Skeletal muscle tissue (tissue), 4 donors: ENCODE measurements around the gene LAMTOR4. TPM values are rescaled to one million over a fixed set of nuclear protein-coding genes. Genes with fewer than 3 reads are reported as not detected.

Experiments
- H3K27ac ChIP-seq: one replicate; pipeline ENCODE4 v1.7.0; 2013; ENCODE audit warnings: mild to moderate bottlenecking, low read depth, low read length, inconsistent platforms
- H3K27me3 ChIP-seq, 3 donors: one replicate each; pipeline ENCODE4 v1.7.0; 2013; ENCODE audit warnings: low read length in 3 of 3; ENCODE audit not compliant: control insufficient read depth in 3 of 3, insufficient read depth in 3 of 3
- H3K36me3 ChIP-seq, 3 donors: one replicate each; pipeline ENCODE4 v1.7.0; 2013; ENCODE audit warnings: low read length in 3 of 3; ENCODE audit not compliant: control insufficient read depth in 3 of 3, insufficient read depth in 3 of 3
- H3K4me1 ChIP-seq, 3 donors: one replicate each; pipeline ENCODE4 v1.7.0; 2013; ENCODE audit warnings: low read length in 3 of 3, mild to moderate bottlenecking in 3 of 3; ENCODE audit not compliant: control insufficient read depth in 3 of 3, insufficient read depth in 3 of 3
- H3K4me3 ChIP-seq, 3 donors: one replicate each; pipeline ENCODE4 v1.7.0; 2013; ENCODE audit warnings: low read length in 3 of 3
- H3K9ac ChIP-seq, 3 donors: one replicate each; pipeline ENCODE4 v1.7.0; 2013; ENCODE audit warnings: low read length in 3 of 3, mild to moderate bottlenecking in 3 of 3, moderate library complexity in 2 of 3, low read depth in 1 of 3
- H3K9me3 ChIP-seq, 3 donors: one replicate each; pipeline ENCODE4 v1.7.0; 2013; ENCODE audit warnings: low read length in 3 of 3; ENCODE audit not compliant: control insufficient read depth in 3 of 3
- total RNA-seq: library from RNA; depleted of rRNA; stranded (reverse); fragments of >200 nt; gene quantifications from one replicate; pipeline ENCODE4 v1.2.3, GENCODE V29; 2014
- donor health status: Osteomylitis.

The LAMTOR4 gene
- total RNA-seq, 1 donor from 2014 or later = 73.1 TPM

DNA sequence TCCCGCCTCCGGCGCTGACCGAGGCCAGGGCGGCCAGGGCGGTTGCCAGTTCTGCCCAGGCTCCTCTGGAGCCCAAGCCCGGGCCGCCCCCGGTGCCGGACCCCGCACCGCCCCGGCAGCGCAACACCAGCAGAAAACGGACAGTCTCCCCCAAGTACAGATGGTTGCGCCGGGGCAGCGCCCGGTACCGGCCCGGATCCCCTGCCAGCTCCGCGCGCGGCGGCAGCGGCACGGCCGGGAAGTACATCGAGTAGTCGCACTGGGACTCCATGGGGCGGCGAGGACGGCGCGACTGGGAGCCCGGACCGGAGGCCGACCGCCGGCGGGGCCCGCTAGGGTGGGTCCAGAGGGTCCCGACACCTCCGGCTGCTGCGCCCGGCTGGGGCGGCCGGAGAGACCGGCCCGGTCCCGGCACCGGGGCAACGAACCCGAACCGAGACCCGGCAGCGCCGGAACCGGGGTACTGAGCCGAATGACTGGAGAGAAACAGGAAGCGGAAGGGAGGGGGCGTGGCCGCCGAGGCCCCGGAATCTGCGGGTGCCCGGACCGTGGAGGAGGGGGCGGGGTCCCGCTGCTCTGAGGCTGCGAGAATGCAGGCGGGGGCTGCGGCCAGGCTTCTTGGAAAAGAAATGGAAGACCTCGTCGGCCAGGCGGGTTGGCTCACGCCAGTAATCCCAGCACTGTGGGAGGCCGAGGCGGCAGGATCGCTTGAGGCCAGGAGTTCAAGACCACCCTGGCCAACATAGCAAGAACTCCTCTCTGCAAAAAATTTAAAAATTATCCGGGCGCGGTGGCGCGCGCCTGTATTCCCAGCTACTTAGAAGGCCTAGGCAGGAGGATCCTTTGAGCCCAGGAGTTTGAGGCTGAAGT, 9.7 kb downstream of the LAMTOR4 start, which contains the start of gene TRAPPC14:
Gene TRAPPC14, minus strand, starts transcription at position 495 of the 870 bp plus-strand sequence. Its CDS starts 224 bp downstream, at position 271.
- no peaks in the 10 kb centered on the region for H3K27me3 ChIP-seq
- peak within 1 kb of the TSS; percentile 72 to 79 (median 76) for H3K4me3 ChIP-seq

DNA sequence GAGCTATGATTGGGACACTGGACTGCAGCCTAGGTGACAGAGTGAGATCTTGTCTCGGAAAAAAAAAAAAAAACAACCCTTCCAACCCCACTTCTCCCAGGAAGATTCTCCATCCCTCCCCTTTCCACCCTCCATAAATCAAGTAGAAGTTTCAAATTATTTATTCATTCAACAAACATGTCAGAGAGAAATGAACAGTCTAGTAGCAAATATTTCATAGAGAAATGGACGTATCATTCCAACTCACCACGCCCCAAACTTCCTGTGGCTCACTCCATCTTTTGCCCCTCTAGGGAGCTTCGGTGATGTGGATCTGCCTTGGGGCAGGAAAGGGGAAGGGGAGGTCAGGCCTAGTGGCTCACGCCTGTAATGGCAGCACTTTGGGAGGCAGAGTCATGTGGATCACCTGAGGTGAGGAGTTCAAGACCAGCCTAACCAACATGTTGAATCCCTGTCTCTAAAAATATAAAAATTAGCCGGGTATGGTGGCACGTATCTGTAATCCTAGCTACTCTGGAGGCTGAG, 10.4 kb downstream of the LAMTOR4 start:
- Histone ChIP-seq H3K36me3 (peaks cover 18 to 20% (median 19%) of the 10 kb centered on the region in 3 donors), H3K27ac (peak overlapping the region; percentile 65), H3K9ac (peak overlapping the region; percentile 33 to 84 (median 81))

More for the DNA sequence above, 9.7 kb downstream of the LAMTOR4 start, which contains the start of gene TRAPPC14:
- Histone ChIP-seq H3K27ac (peak within 1 kb of the TSS; percentile 65), H3K9ac (peak within 1 kb of the TSS; percentile 70 to 84 (median 81)), H3K36me3 (peaks cover 24 to 26% (median 26%) of the 10 kb centered on the region in 3 donors), H3K4me1 (peaks cover 8 to 18% (median 17%) of the 10 kb centered on the region in 3 donors), H3K9me3 (no peaks in the 10 kb centered on the region)

DNA sequence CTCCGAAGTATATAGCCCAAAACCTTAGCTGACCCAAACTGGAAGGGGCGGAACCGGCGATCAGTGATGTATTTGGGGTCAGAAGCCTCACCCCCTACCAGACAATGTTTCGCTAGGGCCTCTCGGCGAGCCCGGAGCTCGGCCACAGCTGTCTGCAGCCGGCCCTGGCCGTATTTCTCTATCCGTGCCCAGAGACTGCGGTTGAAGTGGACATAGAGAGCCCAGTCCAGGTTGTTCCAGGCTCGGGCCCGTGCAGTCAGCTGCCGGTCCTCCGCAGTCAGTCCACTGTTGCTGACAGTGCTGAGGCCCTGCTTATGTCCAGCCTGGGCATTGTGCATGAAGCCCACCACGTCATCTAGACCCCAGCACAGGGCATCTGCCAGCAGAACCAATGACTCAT, 11.3 kb downstream of the LAMTOR4 start:
- Histone ChIP-seq H3K9ac (no peak overlapping the region), H3K9me3 (no peaks in the 10 kb centered on the region), H3K36me3 (peaks cover 16 to 18% (median 17%) of the 10 kb centered on the region in 3 donors), H3K4me1 (peaks cover 8 to 18% (median 17%) of the 10 kb centered on the region in 3 donors), H3K27ac (no peak overlapping the region), H3K4me3 (no peak overlapping the region), H3K27me3 (no peaks in the 10 kb centered on the region)

More for the DNA sequence above, 10.4 kb downstream of the LAMTOR4 start:
- Histone ChIP-seq H3K4me3 (peak overlapping the region; percentile 72 to 79 (median 76)), H3K27me3 (no peaks in the 10 kb centered on the region), H3K9me3 (no peaks in the 10 kb centered on the region), H3K4me1 (peaks cover 8 to 18% (median 17%) of the 10 kb centered on the region in 3 donors)

DNA sequence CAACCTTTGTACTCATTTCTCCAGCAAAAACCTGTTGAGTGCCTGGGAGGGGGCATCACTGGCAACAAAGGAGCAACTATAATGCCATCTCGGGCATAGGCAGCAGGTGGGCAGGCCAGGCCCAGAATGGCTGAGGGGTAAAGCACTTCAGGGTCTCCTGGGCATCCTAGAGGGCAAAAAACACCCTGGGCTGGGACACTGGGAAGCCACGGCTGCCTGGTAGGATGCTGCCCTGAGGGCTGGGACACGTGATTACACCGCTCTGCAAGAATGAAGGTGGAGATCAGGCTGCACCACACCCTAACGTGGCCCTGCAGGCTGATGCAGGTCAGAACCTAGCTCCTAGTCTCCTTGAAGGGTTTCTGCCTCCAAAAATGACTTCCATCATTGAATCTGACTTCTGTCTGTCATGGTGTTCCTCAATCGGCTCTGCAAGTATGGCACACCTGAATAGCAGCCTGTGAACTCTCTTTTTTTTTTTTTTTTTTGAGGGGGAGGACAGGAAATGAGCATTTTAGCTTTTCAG, 14.4 kb downstream of the LAMTOR4 start:
- Histone ChIP-seq H3K27me3 (peaks cover 11 to 21% (median 20%) of the 10 kb centered on the region in 3 donors), H3K4me3 (no peak overlapping the region), H3K36me3 (no peaks in the 10 kb centered on the region), H3K9me3 (no peaks in the 10 kb centered on the region), H3K27ac (no peak overlapping the region), H3K4me1 (peaks cover 8 to 19% (median 16%) of the 10 kb centered on the region in 3 donors), H3K9ac (no peak overlapping the region)

DNA sequence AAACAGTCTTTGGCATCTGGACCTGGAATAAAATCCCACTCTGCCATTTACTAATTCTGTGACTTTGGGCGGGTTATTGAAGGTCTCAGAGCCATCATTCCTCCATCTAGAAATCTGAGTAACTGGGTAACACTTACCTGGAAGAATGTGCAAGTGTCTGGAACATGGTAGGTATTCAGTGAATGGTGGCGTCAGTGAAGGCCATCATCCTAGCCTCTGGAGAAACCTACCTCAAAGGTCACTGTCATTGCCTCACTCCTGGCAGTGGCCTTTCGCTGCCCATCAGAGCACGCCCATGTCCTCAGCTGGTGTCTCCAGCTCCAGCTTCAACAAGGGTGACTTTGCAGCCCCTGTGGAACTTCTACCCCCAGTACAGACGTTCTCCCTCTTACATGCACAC, 15.2 kb downstream of the LAMTOR4 start:
- Histone ChIP-seq H3K27me3 (peaks cover 11 to 28% (median 22%) of the 10 kb centered on the region in 3 donors), H3K36me3 (no peaks in the 10 kb centered on the region), H3K9ac (no peak overlapping the region), H3K4me3 (no peak overlapping the region), H3K9me3 (no peaks in the 10 kb centered on the region), H3K4me1 (peaks cover 16 to 23% (median 18%) of the 10 kb centered on the region in 3 donors), H3K27ac (no peak overlapping the region)

DNA sequence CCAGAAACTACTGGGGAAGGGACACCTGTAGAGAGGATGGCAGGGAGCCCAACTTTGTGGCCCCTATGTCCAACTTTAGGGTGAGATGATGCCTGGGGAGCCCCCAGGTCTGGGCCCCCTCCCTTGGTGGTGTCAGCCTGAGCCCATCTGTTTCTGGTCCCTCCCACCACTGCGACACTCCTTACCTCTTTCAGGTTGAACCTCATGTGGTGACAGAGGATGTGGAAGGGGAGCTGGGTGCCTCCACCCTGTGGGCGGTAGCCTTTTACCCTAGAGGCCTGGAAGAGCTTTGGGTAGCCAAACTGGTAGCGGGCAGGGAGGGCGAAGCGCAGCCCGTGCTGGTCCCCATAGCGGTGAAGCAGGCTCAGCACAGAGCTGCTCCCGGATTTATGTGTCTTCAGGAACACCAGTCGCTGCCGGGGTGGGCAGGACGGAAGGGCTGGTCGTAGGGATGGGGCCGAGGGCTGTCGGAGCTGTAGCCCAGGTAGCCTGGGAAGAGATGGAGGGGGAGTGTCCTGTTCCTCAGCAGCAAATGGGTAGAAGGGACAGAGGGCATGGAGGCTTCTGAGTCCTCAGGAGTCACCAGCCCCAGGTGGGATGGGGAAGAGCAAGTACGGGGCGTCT, 17.7 kb downstream of the LAMTOR4 start:
- peaks cover 18 to 36% (median 33%) of the 10 kb centered on the region in 3 donors for H3K27me3 ChIP-seq
- no peak overlapping the region for H3K27ac ChIP-seq
- H3K36me3 ChIP-seq = no peaks in the 10 kb centered on the region
- peaks cover 14 to 21% (median 16%) of the 10 kb centered on the region in 3 donors for H3K4me1 ChIP-seq
- H3K9ac ChIP-seq = no peak overlapping the region
- H3K9me3 ChIP-seq = no peaks in the 10 kb centered on the region
- H3K4me3 ChIP-seq = no peak overlapping the region

DNA sequence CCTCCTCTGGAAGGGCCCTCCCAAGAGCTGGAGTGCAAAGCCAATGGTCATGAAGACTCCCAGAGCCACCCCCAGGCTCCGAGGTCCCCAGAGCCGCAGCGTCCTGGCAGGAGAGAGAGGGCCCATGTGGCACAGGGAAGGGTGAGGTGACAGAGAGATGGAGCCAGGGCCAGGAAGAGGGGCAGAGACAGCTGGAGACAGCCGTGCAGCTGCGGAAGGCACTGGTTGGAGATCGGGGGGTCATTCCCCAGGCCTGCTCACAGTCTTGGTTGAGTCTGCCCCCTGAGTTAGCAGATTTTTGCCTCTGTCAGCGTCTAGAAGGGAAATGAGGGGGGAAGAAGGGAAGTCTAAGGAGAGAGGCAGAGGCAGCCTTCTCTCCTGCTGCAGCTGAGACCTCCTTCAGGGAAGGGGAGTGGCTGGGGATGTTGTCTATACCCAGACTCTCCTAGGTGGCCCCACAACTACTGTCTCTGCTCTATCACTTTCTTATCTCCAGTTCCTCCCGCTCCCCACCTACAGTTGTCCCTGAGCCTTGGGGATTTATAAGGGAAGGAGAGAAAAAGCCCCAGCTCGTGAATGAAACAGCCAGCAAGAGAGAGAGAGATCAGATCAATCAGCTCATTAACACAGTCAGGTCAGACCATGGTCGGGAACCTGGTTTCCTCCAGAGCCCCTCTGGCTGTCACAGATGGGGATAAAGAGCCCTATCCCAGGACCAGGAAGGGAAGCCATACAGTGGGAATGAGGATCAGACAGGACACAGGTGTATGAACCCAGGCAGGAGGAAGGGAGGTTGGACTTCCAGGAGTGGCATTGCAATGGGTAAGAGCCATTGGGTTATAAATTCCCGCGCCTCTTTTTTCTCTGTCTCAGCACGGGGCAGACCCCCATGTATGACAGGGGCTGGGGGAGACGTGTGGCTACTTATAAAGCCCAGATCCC, 18.5 kb downstream of the LAMTOR4 start:
- H3K9ac ChIP-seq = peak overlapping the region; percentile 22 to 27 (median 25)

DNA sequence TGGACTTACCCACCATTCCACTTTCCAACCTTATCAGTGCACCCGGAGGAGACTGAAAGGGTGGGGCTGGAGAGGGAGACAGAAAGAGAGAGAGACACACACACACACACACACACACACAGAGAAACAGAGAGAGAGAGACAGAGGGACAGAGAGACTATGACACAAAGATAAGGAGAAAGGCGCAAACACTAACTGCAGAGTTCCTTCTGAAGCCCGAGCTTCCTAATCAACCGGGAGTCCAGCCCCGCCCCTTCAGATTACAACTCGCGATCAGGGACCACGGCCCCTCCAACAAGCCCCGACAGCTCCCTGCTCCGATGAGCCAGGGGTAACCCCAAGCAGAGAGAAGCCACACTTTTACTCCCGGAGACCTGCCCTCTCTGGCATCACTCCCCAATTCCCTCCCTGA, 19.2 kb downstream of the LAMTOR4 start:
- peak overlapping the region; percentile 44 for H3K27ac ChIP-seq
- H3K4me1 ChIP-seq = peaks cover 14 to 21% (median 16%) of the 10 kb centered on the region in 3 donors
- no peaks in the 10 kb centered on the region for H3K36me3 ChIP-seq
- H3K27me3 ChIP-seq = peaks cover 23 to 40% (median 37%) of the 10 kb centered on the region in 3 donors
- no peaks in the 10 kb centered on the region for H3K9me3 ChIP-seq
- peak overlapping the region; percentile 60 to 72 (median 72) for H3K4me3 ChIP-seq
- peak overlapping the region; percentile 55 to 77 (median 69) for H3K9ac ChIP-seq

More for the DNA sequence above, 18.5 kb downstream of the LAMTOR4 start:
- peak overlapping the region; percentile 29 to 72 (median 60) for H3K4me3 ChIP-seq
- H3K36me3 ChIP-seq = no peaks in the 10 kb centered on the region
- peaks cover 14 to 21% (median 16%) of the 10 kb centered on the region in 3 donors for H3K4me1 ChIP-seq
- H3K9me3 ChIP-seq = no peaks in the 10 kb centered on the region
- peaks cover 23 to 40% (median 37%) of the 10 kb centered on the region in 3 donors for H3K27me3 ChIP-seq
- H3K27ac ChIP-seq = no peak overlapping the region
